ENCODE data around the gene MAP1LC3B2. TPM values are rescaled to one million over a fixed set of nuclear protein-coding genes. Genes with fewer than 3 reads are reported as not detected.

Gene MAP1LC3B2
- total RNA-seq, 1 experiment from 2014 or later: 1.9 TPM

DNA sequence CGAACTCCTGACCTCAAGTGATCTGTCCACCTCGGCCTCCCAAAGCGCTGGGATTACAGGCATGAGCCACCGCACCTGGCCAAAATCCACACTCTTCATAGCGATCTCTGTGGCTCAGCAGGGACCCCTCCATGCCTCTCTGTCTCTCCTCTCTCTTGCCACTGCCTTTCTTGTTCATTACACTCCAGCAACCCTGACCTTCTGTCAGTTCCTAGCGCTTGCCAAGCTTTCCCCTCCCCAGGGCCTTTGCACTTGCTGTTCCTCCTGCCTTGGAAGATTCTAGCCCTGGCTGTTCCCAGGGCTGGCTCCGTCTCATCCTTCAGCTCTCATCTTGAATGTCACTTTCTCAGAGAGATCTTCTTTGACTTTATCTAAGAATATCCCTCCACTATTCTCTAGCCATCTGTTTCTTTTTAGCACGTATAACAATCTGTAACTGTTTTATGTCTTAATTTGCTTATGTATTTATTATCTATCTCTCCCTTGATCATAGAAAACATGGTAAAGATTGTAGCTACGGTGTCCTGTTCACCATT, 38.9 kb upstream of the MAP1LC3B2 start:
- POLR2A ChIA-PET: no interaction called here
- peaks cover 35% of the 10 kb centered on the region for H3K4me1 ChIP-seq (ENCODE audit: control insufficient read depth, insufficient read depth, low read length)
- intact Hi-C loops (cut with micrococcal nuclease; ENCODE audit: unreplicated experiment): no loop called here

DNA sequence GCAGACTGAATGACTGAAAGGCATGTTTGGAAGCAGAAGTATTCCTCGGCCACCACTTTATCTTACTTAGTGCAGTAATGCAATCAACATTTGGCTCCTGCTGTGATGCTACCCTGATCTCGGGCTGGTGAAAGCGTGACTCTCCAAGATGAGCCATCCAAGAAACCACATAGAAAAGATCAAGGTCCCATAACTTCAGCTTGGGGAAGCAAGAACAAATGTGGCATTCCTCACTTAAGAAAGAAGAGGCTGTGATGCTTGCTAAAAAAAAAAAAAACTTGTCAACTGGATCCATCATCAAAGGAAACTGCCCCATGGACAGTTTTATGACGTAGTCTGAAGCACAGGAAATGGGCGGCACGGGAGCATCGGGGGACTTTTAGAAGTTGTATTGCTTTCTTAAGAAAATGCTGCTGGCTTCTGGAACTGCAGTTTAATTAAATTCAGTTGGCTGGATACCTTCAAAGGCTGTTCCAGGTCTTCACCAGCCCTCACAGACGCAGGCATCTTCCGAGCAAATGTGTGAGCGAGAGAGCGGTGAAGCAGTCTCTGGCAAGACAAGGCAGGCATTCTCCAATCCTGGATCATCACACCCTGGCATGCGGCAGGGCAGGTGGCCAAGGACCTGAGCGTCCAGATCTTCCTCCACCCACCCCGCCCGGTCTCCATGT, 38.2 kb upstream of the MAP1LC3B2 start:
- H3K27ac ChIP-seq (ENCODE audit: low read length): peak overlapping the region; percentile 76
- no peak for DNase-seq (ENCODE audit: low read depth, low spot score)
- in situ Hi-C loops (cut with HindIII; ENCODE audit: low pct_unique_long_range_greater_than_20kb, low sequenced_read_pairs): no loop called here
- intact Hi-C loops (cut with micrococcal nuclease; ENCODE audit: unreplicated experiment): no loop called here
- TF ChIP-seq POLR2AphosphoS5 (IDR thresholded peaks at IDR 0.05; ENCODE audit: low read depth, low read length) (no peak), SIN3A (IDR thresholded peaks at IDR 0.05; ENCODE audit: borderline replicate concordance, insufficient read depth, low read depth, low read length) (no peak), REST (IDR thresholded peaks at IDR 0.05; ENCODE audit: insufficient read depth in 1 of 2, low read depth in 2 of 2, low read length in 1 of 2) (no peak), TCF7L2 (IDR thresholded peaks at IDR 0.05; ENCODE audit: low read depth, low read length) (no peak)
- TF ChIP-seq, protein P1, sequence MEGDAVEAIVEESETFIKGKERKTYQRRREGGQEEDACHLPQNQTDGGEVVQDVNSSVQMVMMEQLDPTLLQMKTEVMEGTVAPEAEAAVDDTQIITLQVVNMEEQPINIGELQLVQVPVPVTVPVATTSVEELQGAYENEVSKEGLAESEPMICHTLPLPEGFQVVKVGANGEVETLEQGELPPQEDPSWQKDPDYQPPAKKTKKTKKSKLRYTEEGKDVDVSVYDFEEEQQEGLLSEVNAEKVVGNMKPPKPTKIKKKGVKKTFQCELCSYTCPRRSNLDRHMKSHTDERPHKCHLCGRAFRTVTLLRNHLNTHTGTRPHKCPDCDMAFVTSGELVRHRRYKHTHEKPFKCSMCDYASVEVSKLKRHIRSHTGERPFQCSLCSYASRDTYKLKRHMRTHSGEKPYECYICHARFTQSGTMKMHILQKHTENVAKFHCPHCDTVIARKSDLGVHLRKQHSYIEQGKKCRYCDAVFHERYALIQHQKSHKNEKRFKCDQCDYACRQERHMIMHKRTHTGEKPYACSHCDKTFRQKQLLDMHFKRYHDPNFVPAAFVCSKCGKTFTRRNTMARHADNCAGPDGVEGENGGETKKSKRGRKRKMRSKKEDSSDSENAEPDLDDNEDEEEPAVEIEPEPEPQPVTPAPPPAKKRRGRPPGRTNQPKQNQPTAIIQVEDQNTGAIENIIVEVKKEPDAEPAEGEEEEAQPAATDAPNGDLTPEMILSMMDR (IDR thresholded peaks at IDR 0.05): no peak
- H3K36me3 ChIP-seq (ENCODE audit: control insufficient read depth, insufficient read depth, low read length): no peaks in the 10 kb centered on the region
- peaks cover 41% of the 10 kb centered on the region for H3K4me1 ChIP-seq (ENCODE audit: control insufficient read depth, insufficient read depth, low read length)
- no TSS peak for BruUV-seq (replicated peaks)
- ChIA-PET CTCF (no interaction called here), POLR2A (interaction anchor here (0.6 kb wide), 1 partner anchor 1351 kb away, joined by 3 read pairs; no protein-coding TSS in a partner anchor)
- H3K9me3 ChIP-seq (ENCODE audit: control insufficient read depth, insufficient read depth, low read depth, low read length): no peaks in the 10 kb centered on the region
- no peak for ATAC-seq
- H3K27me3 ChIP-seq (ENCODE audit: control insufficient read depth, insufficient read depth, low read length): no peaks in the 10 kb centered on the region
- H3K4me3 ChIP-seq (ENCODE audit: low read depth in 2 of 2, low read length in 2 of 2): no peak overlapping the region

More for the DNA sequence above, 38.9 kb upstream of the MAP1LC3B2 start:
- no peaks in the 10 kb centered on the region for H3K27me3 ChIP-seq (ENCODE audit: control insufficient read depth, insufficient read depth, low read length)
- H3K4me3 ChIP-seq (ENCODE audit: low read depth in 2 of 2, low read length in 2 of 2): no peak overlapping the region
- H3K9me3 ChIP-seq (ENCODE audit: control insufficient read depth, insufficient read depth, low read depth, low read length): no peaks in the 10 kb centered on the region
- in situ Hi-C loops (cut with HindIII; ENCODE audit: low pct_unique_long_range_greater_than_20kb, low sequenced_read_pairs): no loop called here
- CTCF ChIA-PET: no interaction called here
- no peaks in the 10 kb centered on the region for H3K36me3 ChIP-seq (ENCODE audit: control insufficient read depth, insufficient read depth, low read length)
- DNase-seq (ENCODE audit: low read depth, low spot score) (no peak), ATAC-seq (no peak)
- no TSS peak for BruUV-seq (replicated peaks)
- no peak for TF ChIP-seq POLR2AphosphoS5 (IDR thresholded peaks at IDR 0.05; ENCODE audit: low read depth, low read length)
- TF ChIP-seq, protein P1 (IDR thresholded peaks at IDR 0.05): no peak
- no peak for TF ChIP-seq TCF7L2 (IDR thresholded peaks at IDR 0.05; ENCODE audit: low read depth, low read length)
- TF ChIP-seq SIN3A (IDR thresholded peaks at IDR 0.05; ENCODE audit: borderline replicate concordance, insufficient read depth, low read depth, low read length): no peak
- TF ChIP-seq REST (IDR thresholded peaks at IDR 0.05; ENCODE audit: insufficient read depth in 1 of 2, low read depth in 2 of 2, low read length in 1 of 2): no peak
- H3K27ac ChIP-seq (ENCODE audit: low read length): peak overlapping the region; percentile 76
